Stimulated activated CD4-positive, alpha-beta T cell treated with anti-CD3 and anti-CD28 coated beads, Interleukin-1b, Interleukin-23, amount 100 ng/mL, for 1 hour (primary cell): ENCODE data around the gene RNF212.

Experiments used
- DNase-seq, 2 donors: peaks; one replicate each; pipeline ENCODE4 v3.0.0-alpha.2; 2020; ENCODE audit warnings: low read depth in 2 of 2

RNF212 gene

DNA sequence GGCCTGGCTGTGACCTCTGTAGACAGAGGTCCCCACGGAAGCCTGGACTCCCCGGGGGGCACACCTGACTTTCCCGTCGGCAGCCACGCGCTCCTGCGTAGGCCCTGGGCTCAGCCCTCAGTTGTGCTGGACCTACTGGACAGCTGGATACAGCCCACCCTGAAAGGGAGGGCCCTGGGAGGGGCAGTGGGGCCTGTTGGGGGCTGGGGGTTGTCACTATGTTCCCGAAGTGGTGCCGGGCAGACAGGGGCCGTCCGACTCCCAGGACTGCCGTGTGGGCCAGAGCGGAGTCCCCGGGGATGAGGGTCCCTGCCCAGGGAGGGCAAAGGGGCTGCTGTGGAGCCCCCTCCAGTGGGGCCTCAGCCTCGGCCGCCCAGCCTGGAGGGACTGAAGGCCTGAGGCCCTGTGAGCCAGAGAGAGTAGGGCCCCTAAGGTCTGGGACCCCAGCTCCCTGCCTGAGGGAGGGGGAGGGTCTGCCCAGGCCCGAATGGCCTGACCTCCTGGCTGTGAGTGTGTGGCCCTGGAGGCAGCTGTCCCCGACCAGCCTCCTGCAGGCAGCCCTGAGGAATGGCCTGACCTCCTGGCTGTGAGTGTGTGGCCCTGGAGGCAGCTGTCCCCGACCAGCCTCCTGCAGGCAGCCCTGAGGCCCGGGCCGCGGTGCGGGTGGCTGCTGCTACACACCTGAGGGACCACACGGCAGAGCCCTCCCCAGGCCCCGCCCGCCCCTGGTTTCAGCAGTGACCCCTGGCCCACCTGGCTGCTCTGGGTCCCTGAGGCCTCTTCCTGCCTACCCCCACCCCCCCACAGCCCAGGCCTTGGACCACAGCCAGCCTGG, 76.2 kb downstream of the RNF212 start:
- no peak for DNase-seq

DNA sequence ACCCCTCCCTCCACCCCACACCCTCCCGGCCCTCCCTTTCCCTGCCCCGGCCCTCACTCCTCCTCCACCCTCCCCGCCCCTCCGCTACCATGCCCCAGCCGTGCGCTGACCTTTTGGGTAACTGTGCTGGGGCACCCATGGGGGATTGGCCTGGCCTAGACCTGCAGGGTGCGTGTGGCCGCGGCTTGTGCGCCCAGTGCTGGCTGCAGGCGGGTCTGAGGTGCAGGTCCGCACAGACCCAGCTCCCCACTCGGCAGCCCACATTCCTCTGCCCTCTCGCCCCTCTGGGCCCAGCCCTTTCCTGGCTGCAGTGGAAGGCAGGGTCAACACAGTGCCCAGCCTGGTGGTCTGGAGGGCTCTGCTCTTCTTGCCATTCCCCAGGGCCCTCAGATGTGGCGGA, 77.3 kb downstream of the RNF212 start:
- DNase-seq = no peak

DNA sequence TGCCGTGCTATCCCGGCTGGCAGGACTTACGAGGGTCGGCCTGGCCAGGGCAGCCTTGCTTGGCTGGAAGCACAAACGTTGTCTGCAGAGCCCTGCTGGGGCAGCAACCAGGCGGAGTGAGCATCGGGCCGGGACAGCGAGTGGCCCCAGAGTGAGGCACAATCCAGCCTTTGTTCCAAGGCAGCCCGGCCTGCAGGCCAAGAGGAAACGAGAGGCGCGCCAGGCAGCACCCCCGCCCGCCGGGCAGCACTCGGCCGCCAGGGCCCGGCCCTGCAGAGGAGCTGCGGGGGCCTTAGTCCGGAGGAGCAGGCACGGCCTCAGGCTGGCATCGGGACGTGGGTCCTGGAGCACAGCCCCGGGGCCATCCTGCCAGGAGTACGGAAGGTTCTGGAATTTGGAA, 77.9 kb downstream of the RNF212 start:
- no peak for DNase-seq

DNA sequence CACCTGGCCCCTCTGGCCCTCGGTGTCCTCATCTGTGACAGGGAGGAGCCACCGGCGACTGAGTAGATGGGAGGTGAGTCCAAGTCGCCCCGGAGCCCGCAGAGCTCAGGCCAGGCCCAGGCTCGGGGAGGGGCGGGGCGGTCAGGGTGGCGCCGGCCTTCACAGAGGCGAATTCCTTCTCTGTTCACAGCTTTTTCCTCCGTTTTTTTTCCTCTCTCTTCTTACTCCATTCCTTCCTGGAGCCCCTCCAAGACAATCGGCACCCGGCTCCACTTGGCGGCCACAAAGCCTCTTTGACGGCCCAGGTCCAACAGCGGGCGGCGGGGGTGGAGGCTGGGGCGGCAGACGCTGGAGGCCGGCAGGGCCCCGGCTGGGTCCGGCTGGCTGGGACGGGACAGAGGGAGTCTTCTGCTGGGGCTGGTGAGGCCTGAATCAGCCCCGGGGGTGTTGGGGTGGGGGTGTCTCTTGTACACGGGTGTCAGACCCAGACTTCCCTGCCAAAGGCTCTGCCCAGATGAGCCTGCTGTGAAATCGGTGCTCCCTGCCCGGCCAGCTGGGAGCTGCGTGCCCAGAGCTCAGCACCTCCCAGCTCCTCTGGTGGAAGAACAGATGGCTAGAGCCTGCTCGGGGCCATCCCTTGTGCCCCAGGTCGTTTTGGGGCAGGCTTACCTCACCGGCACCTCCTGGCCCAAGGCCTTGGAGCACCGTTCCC, 79.4 kb downstream of the RNF212 start:
- no peak for DNase-seq

DNA sequence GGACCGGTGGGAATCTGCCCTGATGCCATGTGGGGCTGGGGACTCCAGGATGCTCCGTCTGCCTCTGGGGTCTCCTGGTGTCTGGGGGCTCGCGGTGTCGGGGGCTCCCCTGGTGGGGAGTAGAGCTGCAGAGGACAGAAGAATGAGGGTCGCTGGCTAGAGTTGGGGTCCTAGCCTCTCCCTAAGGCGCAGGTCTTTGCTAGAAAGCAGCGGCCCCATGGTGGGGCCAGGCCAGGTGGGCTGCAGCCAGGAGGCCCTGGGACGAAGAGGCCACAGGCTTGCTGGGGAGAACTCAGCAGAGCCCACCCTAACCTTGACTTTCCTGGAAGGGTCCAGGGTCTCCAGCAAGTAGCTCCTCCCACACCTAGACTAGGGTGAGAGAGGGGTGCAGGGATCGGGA, 80.5 kb downstream of the RNF212 start:
- DNase-seq = no peak

DNA sequence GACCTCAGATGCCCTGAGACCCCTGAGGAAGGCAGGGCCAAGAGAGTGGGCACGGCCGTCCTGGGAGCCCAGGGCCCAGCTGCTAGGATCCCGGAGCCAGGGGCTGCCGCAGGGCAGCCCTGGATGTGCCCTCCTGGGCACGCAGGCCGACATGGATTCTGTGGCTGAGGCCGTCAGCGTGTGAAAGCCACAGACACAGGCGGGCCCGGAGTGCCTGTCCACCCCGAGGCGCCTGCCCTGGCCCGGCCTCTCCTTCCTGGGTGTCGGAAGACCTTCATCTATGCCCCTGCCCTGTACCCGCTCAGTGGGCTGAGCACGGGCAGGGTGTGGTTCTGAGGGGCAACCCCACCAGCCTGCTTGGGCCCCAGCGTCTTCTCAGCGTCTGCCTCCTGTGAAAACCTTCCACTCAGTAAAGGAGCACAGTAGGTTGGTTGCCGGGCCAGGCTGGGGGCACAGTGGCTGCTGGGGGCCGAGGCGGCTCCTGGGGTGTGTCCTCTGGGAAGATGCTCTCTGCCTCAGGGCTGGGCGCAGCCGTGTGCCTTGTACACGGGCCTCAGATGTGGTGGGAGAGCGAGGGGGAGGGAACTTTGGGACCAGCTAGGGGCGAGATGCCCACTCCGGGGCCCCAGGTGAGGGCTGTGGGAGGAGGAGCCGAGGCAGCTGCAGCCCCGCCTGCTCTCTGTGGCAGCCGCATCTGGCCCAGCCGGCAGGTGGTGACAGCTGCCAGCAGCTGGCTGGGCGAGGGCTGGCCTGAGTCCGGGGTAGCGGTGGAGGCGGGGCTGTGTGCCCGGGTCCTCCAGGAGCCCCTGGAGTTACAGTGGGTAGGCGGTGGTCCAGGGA, 81.2 kb downstream of the RNF212 start:
- DNase-seq = no peak

DNA sequence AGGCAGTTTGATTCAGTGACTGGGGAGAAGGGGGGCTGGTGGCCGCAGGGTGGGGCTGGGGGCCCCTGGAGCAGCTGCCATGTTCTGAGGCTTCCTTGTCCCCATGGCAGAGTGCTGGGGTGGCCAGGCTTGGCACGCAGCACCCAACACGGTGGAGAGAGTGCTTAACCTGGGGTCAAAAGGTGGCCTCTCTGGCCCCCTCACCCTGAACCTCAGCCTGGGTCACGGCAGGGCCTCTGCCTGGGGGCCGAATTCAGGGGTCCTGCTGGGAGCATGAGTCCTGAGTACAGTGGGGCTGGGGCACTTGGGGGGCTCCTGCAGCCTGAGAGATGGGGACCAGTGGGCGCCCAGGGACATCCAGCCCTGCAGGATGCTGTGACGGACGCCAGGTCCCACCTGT, 82.0 kb downstream of the RNF212 start:
- DNase-seq = no peak

DNA sequence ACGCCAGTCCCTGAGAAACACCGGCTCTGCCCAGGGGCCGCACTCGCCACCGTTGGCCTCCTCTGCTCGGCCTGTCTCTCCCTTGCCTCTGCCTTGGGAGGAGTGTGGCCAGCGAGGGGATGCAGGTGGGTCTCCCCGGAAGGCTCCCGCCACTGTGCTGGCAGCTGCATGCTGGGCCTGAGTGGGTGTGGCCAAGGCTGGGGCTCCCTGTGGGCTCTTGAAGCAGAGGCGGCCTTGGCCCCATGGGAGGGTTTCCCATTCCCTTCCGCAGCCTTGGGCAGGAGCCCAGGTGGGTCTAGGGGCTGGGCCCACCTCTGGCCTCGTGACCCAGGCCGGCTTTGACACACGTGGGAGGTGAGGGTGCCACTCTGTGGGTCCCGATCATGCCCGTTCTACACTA, 82.8 kb downstream of the RNF212 start:
- no peak for DNase-seq

DNA sequence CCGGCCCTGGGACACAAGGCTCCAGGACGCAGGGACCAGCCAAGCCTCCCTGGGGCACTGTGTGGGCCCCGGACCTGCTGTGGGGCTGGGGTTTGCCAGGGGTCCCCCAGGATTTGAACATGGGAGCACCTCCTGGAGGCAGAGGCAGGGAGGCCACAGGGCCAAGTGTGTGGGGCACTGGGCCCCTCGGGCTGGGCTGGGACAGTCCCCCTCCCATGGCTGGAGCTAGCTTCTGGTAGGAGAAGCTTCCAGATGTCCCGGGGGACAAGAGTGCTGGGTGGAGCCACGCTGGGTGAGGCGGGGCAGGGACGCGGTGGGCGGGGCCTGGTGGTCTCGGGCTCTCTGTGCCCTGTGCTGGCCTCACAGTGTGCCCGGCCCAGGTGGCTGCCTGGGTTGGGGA, 83.3 kb downstream of the RNF212 start:
- DNase-seq = no peak

DNA sequence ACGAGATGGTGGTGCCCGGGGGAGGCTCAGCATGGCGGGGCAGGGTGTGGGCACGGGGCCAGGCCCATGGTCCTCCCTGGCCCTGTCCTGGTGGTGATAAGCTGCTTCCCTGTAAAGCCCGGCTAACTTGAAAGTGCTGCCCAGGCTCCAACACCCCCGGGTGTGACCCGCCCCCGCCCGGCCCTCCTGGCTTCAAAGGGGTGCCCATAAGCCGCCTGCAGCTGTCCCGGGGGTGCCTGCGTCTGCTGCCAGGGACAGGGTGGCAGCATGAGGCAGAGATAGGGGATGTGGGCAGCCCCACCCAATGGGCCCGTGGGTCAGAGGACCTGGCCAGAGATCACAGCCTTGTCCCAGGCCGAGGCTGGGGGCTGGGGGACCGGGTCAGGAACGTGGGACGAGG, 83.8 kb downstream of the RNF212 start:
- DNase-seq = no peak

DNA sequence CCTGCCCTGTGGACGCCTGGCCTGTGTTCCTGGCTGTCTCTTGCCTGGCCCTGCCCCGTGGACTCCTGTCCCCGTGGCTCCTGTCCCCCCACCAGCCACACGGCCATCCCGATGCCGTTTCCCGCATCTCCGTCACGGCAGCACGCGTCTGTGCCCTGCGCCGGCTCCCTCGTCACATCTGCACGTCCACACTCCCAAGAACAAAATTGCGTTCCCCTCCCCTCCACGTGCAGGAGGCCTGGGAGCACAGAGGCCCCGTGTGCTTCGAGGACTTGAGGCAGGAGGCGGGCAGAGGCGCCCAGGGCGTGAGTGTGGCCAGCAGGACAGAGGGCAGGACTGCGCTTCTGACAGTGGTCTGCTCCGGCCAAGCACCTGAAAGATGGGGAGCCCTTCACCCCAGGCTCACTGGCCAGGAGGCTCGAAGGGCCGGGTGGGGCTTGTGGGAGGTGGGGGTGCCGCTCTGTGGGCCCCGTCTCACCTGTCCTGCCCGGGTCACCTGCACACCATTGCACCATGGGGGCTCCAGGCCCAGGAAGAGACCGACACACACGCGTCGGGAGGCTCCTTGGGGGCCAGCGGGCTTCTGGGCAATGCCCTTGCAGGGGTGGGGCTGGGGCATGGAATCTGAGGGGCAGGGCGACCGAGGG, 84.7 kb downstream of the RNF212 start:
- DNase-seq = no peak

DNA sequence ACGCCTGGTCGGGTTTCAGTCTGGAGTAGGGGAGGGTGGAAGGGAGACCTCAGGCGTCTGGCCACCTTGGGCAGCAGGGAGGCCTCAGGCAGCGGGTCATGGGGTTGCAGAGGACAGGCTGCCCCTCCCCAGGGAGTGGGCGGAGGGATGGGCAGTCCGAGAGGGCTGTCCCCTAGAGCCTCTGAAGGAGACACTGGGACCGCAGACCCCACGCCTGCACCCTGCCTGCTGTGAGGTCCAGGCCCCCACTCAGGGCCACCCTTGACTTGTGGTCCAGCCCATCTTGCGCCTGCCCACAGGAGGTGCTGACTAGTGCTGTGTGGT, 85.5 kb downstream of the RNF212 start:
- no peak for DNase-seq

DNA sequence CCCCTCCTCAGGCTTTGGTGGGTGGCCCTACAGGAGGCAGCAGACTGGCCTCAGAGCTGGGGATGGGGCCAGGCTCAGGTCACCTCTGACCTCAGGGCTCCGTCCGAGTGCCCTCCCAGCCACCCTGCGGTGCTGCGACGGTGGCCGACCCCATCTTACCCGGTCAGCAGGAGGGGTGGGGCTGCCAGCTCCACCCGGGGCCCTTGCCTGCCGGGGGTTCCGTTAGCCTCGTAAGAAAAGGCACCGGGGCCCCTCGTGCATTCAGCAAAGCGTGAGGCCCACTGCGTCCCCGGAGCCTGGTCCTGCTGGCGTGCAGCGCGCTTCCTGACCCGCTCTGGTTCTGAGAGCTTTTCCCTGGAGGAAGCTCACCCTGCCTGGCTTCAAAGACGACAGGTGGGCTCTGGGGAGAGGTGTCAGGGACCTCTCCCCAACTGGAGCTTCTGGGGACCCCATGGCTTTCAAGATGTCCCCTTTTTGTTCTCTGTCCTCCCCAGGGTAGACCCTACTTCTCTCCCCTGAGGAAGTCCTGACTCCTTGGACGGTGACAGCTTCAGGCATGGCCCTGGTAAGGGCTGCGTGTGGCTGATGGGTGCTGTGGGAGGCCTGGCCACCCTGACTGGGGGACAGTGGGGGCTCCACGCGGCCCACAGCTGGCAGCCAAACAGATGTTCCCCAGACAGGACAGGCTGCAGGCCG, 86.0 kb downstream of the RNF212 start:
- DNase-seq = no peak

DNA sequence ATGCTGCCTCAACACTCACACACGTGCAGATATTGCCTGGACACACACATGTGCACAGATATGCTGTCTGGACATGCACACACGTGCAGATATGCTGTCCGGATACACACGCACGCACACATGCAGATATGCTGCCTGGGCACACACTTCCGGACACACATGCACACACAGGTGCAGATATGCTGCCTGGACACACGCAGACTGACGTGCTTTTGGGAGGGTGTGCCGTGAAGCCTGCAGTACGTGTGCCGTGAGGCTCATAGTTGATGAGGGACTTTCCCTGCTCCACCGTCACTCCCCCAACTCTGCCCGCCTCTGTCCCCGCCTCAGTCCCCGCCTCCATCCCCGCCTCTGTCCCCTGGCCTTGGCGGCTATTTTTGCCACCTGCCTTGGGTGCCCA, 87.2 kb downstream of the RNF212 start:
- no peak for DNase-seq

DNA sequence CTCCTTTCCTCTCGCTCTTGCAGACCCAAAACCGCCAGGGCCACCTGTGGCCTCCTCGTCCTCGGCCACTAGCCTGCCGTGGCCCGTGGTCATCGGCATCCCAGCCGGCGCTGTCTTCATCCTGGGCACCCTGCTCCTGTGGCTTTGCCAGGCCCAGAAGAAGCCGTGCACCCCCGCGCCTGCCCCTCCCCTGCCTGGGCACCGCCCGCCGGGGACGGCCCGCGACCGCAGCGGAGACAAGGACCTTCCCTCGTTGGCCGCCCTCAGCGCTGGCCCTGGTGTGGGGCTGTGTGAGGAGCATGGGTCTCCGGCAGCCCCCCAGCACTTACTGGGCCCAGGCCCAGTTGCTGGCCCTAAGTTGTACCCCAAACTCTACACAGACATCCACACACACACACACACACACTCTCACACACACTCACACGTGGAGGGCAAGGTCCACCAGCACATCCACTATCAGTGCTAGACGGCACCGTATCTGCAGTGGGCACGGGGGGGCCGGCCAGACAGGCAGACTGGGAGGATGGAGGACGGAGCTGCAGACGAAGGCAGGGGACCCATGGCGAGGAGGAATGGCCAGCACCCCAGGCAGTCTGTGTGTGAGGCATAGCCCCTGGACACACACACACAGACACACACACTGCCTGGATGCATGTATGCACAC, 88.3 kb downstream of the RNF212 start:
- no peak for DNase-seq

DNA sequence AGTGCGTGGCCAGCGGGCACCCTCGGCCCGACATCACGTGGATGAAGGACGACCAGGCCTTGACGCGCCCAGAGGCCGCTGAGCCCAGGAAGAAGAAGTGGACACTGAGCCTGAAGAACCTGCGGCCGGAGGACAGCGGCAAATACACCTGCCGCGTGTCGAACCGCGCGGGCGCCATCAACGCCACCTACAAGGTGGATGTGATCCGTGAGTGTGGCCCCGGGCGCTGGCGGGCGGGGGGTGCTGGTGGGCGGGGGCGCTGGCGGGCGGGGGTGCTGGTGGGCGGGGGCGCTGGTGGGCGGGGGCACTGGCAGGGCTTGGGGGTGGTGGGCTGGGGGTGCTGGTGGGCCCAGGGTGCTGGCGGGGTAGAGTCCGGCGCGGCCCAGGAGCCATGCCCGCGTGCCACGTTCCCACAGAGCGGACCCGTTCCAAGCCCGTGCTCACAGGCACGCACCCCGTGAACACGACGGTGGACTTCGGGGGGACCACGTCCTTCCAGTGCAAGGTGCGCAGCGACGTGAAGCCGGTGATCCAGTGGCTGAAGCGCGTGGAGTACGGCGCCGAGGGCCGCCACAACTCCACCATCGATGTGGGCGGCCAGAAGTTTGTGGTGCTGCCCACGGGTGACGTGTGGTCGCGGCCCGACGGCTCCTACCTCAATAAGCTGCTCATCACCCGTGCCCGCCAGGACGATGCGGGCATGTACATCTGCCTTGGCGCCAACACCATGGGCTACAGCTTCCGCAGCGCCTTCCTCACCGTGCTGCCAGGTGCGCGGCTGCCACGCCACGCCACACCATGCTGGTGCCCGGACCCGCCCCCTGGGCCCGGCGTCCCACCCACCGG, 89.2 kb downstream of the RNF212 start:
- no peak for DNase-seq

DNA sequence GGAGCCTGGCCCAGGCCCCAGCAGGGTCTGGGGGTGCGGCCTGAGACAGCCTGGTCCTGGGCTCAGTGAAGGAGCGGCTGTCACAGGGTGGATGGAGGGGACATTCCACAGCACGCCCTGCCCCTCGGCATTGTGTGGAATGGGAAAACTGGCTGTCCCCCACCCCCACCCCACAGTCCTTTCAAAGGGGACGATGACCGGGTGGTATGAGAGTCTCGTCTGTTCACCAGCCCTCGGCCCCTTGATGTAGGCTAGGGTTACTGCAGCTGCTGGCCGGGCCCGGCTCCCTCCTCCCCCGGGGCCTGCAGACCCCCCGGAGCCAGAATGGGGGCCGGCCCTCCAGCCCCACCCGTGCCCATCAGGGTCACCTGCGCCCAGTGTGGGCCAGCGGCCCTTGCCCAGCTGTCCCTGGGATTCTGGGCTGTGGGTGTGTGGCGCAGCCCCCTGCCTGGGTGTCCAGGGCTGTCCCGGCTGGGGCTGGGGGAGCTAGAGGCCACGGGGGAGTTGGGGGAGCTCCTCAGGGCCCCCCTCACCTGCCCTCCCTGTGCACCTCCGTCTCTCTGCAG, 90.2 kb downstream of the RNF212 start:
- no peak for DNase-seq

DNA sequence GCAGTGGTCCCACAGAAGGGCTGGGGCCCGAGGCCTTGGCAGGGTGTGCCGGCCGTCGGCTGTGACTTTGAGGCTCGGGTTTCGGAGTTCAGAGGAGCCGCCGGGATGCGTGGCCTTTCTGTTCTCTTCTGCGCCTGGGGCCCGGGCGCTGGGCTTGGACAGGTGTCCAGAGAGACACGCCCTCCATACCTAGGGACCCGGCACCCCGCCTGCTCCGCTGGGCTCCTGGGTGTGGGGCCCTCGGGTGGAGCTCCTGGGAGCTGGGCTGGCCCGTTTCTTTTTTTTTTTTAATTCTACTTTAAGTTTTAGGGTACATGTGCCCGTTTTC, 90.7 kb downstream of the RNF212 start:
- DNase-seq = no peak

DNA sequence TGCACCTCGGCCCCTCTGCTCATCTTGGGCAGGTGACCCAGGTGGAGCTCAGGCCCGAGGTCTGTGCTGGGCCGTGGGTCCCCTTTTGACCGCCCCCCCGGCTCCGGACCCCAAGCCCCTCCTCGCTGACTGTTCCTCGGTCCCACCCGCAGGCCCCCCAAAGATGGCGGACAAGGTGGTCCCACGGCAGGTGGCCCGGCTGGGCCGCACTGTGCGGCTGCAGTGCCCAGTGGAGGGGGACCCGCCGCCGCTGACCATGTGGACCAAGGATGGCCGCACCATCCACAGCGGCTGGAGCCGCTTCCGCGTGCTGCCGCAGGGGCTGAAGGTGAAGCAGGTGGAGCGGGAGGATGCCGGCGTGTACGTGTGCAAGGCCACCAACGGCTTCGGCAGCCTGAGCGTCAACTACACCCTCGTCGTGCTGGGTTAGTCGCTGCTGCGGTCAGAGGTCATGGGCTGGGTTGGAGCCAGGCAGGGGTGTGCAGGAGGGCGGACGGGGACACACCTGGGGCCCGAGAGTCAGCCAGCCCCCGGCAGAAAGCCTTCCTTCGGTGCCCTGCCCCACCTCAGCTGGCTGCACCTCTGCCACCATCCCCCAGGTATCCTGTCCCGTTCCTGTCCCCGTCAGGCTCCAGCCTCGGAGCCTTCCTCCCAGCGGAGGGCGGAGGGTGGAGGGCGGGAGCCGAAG, 91.2 kb downstream of the RNF212 start:
- DNase-seq = no peak
